Astrocyte of the cerebellum (primary cell): ENCODE results near the gene RYR1.
"Not testable (repeated sequence)": the region's sequence is repeated elsewhere in the genome, so short reads cannot be mapped to it uniquely, and the experiment has no call there.

ENCODE experiments used
- DNase-seq: peaks from one replicate; pipeline ENCODE4 v3.0.0-alpha.2; 2011; ENCODE audit warnings: low read depth
- H3K4me3 ChIP-seq: 2 replicates; pipeline ENCODE4 v1.5.1; 2011; ENCODE audit warnings: mild to moderate bottlenecking, low read depth, low read length, moderate library complexity
- in situ Hi-C: cut with HindIII; loops from 2 replicates; pipeline ENCODE4 v1.10.0; 2017; ENCODE audit warnings: low sequenced_read_pairs
- TF ChIP-seq, protein P1 (sequence below): IDR thresholded peaks from 2 replicates; pipeline ENCODE4 v1.5.1; 2012; ENCODE audit warnings: low read length, low read depth, moderate library complexity, mild to moderate bottlenecking; ENCODE audit errors: missing control alignments

RYR1 gene

DNA sequence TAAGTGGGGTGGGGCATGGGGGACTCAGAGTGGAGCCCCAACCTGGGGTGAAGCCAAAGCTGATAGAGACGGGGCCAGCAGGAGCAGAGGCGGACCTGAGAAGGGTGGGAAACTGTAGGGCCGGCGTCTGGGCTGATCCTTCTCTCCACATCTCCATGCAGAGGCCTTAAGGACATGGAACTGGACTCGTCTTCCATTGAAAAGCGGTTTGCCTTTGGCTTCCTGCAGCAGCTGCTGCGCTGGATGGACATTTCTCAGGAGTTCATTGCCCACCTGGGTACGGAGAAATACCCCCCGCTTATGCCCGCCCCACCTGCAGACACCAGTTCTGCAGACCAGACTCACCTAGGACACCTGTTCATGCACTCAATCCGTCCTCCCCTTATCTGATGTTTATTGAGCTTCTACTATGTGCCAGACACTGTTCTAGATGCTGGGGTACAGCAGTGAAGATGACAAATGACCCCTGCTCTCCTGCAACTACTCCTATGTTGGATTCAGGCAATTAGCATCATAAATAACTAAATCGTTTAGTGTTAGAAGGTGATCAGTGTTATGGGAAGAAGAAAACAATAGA, 74.1 kb downstream of the RYR1 start:
- DNase-seq = no peak
- no peak overlapping the region for H3K4me3 ChIP-seq
- in situ Hi-C loops = no loop called here
- TF ChIP-seq, protein P1, sequence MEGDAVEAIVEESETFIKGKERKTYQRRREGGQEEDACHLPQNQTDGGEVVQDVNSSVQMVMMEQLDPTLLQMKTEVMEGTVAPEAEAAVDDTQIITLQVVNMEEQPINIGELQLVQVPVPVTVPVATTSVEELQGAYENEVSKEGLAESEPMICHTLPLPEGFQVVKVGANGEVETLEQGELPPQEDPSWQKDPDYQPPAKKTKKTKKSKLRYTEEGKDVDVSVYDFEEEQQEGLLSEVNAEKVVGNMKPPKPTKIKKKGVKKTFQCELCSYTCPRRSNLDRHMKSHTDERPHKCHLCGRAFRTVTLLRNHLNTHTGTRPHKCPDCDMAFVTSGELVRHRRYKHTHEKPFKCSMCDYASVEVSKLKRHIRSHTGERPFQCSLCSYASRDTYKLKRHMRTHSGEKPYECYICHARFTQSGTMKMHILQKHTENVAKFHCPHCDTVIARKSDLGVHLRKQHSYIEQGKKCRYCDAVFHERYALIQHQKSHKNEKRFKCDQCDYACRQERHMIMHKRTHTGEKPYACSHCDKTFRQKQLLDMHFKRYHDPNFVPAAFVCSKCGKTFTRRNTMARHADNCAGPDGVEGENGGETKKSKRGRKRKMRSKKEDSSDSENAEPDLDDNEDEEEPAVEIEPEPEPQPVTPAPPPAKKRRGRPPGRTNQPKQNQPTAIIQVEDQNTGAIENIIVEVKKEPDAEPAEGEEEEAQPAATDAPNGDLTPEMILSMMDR = no peak

DNA sequence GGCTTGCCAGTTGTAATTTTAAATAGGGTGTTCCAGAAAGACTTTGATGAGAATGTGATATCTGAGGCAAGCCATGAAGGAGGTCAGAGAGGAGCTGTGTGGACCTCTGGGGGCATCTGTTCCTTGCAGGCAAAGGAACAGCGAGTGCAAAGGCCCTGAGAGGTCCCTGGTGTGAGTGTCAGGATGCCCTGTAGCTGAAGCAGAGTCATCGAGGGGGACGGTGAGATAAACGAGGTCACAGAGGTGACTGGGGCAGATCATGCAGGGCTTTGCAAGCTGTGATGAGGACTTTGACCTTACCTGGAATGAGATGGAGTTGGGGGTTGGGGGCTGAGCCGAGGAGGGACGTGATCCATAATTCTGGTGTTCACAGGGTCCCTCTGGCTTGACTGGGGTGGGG, 75.0 kb downstream of the RYR1 start:
- H3K4me3 ChIP-seq = no peak overlapping the region
- in situ Hi-C loops = no loop called here
- TF ChIP-seq, protein P1 = no peak
- no peak for DNase-seq

DNA sequence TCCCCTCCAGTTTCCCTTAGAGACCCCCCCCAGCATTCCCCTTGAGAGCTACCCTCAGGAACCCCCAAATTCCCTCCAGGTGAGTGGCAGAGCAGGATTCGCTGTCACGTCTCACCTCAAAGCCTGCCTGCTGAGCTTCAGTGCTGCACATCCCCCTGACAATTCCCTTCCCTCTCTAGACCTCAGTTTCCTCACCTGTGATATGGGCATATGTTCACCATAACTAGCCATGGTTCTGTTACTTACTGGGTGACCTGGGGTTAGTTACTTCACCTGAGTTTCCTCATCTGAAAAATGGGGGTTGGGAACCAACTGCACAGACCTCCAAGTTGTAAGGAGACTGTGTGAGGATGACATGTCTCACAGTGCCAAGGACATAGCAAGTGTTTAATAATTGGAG, 75.5 kb downstream of the RYR1 start:
- TF ChIP-seq, protein P1 = no peak
- no peak overlapping the region for H3K4me3 ChIP-seq
- in situ Hi-C loops = no loop called here
- no peak for DNase-seq

DNA sequence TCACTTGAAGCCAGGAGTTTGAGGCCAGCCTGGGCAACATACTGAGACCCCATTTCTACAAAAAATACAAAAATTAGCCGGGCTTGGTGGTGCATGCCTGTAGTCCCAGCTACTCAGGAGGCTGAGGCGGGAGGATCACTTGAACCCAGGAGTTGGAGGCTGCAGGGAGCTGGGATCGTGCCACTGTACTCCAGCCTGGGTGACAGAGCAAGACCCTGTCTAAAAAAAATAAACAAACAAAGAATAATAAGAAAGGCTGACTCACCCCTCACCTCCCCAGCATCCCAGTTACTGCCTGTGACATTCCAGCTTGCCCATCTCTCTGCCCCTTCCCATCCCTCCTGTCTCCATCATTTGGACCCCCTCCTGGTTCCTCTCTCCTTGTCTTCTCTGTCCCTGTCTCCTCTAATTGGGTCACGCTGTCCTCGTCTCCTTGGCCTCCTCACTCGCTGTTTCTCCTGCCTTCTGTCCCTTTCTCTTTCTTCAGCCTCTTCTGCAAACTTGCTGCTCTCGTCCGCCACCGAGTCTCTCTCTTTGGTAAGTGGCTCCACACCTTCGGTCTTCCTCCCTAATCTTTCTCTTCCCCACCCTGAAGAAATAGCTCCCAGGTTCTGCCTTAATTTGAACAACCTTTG, 77.7 kb downstream of the RYR1 start:
- no peak for DNase-seq
- in situ Hi-C loops = no loop called here
- H3K4me3 ChIP-seq = no peak overlapping the region
- TF ChIP-seq, protein P1 = no peak

DNA sequence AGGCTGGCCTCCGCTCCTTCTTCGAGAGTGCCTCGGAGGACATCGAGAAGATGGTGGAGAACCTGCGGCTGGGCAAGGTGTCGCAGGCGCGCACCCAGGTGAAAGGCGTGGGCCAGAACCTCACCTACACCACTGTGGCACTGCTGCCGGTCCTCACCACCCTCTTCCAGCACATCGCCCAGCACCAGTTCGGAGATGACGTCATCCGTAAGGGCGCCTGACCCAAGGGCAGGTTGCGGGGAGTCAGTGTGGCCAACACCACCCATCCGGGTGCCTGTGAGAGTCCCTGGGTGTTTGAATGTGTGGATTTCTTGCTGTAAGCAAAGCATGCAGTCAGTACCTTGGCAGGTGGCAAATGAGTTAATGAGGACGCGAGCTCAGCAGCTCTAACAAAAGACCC, 78.8 kb downstream of the RYR1 start:
- H3K4me3 ChIP-seq = no peak overlapping the region
- in situ Hi-C loops = no loop called here
- TF ChIP-seq, protein P1 = no peak
- DNase-seq = no peak

DNA sequence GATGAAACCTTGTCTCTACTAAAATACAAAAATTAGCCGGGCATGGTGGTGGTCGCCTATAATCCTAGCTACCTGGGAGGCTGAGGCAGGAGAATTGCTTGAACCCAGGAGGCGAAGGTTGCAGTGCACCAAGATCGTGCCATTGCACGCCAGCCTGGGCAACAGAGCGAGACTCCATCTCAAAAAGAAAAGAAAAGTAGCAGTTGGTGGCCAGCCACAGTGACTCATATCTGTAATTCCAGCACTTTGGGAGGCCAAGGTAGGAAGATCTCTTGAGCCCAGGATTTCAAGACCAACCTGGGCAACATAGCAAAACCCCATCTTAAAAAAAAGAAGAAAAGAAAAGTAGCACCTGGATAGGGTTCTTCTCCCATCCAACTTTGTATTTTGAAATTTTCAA, 79.7 kb downstream of the RYR1 start:
- H3K4me3 ChIP-seq, in situ Hi-C loops, DNase-seq: not testable (repeated sequence)

DNA sequence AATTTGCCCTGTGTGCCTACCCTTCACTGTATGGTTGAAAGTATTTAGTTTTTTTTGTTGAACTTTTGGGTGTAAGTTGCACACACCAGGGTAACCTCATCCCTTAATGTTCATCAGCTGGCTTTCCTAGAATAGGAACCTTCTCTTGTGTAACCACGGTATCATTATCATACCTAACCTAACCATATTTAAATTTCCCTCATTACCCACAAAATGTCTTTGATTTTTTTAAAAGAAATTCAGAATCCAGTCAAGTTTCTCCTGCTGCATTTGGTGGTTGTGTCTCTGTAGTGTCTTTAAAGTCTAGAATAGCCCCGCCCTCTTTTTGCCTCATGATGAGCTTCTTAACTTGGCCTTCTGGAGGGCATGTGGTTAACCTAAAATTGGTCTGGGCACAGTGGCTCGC, 80.3 kb downstream of the RYR1 start:
- H3K4me3 ChIP-seq = no peak overlapping the region
- TF ChIP-seq, protein P1 = no peak
- DNase-seq = no peak
- in situ Hi-C loops = no loop called here
